ENCODE measurements around the gene MFAP5. TPM values are rescaled to one million over a fixed set of nuclear protein-coding genes. Genes with fewer than 3 reads are reported as not detected.

MFAP5 gene
- total RNA-seq, 1 experiment from 2014 or later: 0.26 TPM

DNA sequence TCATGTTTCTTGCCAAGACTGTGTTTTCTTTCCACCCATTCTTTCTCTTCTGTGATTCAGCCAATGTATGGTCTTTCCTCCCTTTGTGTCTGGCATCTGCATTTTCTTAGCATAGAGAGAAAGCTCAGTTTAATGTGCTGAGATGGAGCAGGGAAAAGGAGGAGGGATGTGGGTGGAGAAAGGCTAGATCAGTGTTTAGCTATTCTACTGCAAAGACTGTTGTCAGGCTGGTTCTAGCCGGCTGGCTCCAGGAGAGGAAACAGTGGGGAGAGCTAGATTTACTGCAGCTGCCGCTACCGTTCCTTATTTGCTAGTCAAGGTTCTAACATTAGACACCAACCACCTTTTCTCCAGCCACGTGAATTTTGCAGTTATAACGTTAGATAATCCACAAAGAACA, 29.9 kb upstream of the MFAP5 start:
- no peak overlapping the region for H3K4me2 ChIP-seq (ENCODE audit: insufficient read depth, insufficient read length, low read length)
- no peaks in the 10 kb centered on the region for H3K9me3 ChIP-seq (ENCODE audit: control insufficient read depth, low read depth, low read length)
- H4K91ac ChIP-seq (ENCODE audit: insufficient read length, low read depth, low read length): no peak overlapping the region
- H2AK5ac ChIP-seq (ENCODE audit: insufficient read length, low read length): no peak overlapping the region
- H3K4ac ChIP-seq (ENCODE audit: low read depth, low read length): no peak overlapping the region
- H3K9me3 Mint-ChIP-seq: no peaks in the 10 kb centered on the region
- H2BK5ac ChIP-seq (ENCODE audit: insufficient read length, low read length): no peak overlapping the region
- H3K27ac Mint-ChIP-seq: peak overlapping the region; percentile 91 to 99 (median 91)
- no peak overlapping the region for H2AFZ ChIP-seq (ENCODE audit: low read length)
- no peak overlapping the region for H4K5ac ChIP-seq (ENCODE audit: insufficient read length, low read depth, low read length)
- H2BK120ac ChIP-seq (ENCODE audit: low read depth, low read length, poor library complexity, severe bottlenecking): no peak overlapping the region
- no peak overlapping the region for H2BK12ac ChIP-seq (ENCODE audit: insufficient read length, low read depth, low read length)
- H3K27ac ChIP-seq (ENCODE audit: insufficient read length, low read depth, low read length): peak overlapping the region; percentile 1
- peak overlapping the region in 1 of 2 experiments; percentile 30; a peak in 2 of 5 replicates for H3K4me3 Mint-ChIP-seq
- H3K18ac ChIP-seq (ENCODE audit: insufficient read length, low read depth, low read length): no peak overlapping the region
- no peaks in the 10 kb centered on the region for H3K79me2 ChIP-seq (ENCODE audit: insufficient read depth, low read length)
- H3K27me3 ChIP-seq (ENCODE audit: insufficient read depth, low read length): no peaks in the 10 kb centered on the region
- DNase-seq: peak; percentile 86
- H3T11ph ChIP-seq (ENCODE audit: low read length): no peak overlapping the region
- no peak overlapping the region for H3K56ac ChIP-seq (ENCODE audit: insufficient read length, low read depth, low read length)
- H3K4me1 Mint-ChIP-seq: peaks cover 45 to 48% of the 10 kb centered on the region in 2 experiments
- H3K36me3 Mint-ChIP-seq (ENCODE audit: insufficient read depth in 1 of 3, low read depth in 3 of 3): no peaks in the 10 kb centered on the region
- H3K4me1 ChIP-seq (ENCODE audit: insufficient read depth, low read length): peaks cover 9% of the 10 kb centered on the region; the same call in 1 of the 2 replicates
- no peaks in the 10 kb centered on the region for H3K27me3 Mint-ChIP-seq (ENCODE audit: low read depth)
- no peaks in the 10 kb centered on the region for H4K20me1 ChIP-seq (ENCODE audit: control insufficient read depth, insufficient read depth, insufficient read length)
- H3K9ac ChIP-seq (ENCODE audit: extremely low read depth, insufficient read length, low read length): no peak overlapping the region
- H3K23me2 ChIP-seq (ENCODE audit: insufficient read length, low read depth, low read length, poor library complexity, severe bottlenecking): peaks cover 4% of the 10 kb centered on the region
- H2BK20ac ChIP-seq (ENCODE audit: low read depth, low read length, poor library complexity, severe bottlenecking): no peak overlapping the region
- no peak overlapping the region for H3K14ac ChIP-seq (ENCODE audit: insufficient read depth, low read length)
- H3K79me1 ChIP-seq (ENCODE audit: insufficient read depth, low read depth, low read length, poor library complexity, severe bottlenecking): no peaks in the 10 kb centered on the region
- WGBS (ENCODE audit: extremely low coverage, insufficient read length, low lambda C conversion rate): no CpG with 5 or more reads among the region's 5 CpGs
- no peak for TF ChIP-seq CTCF (conservative IDR thresholded peaks at IDR 0.05)
- H3K23ac ChIP-seq (ENCODE audit: insufficient read length, low read depth, low read length): no peak overlapping the region
- H4K8ac ChIP-seq (replicated peaks; ENCODE audit: insufficient read length, low read depth, low read length): no peak overlapping the region
- H2BK15ac ChIP-seq (ENCODE audit: low read depth, low read length): no peak overlapping the region
